ENCODE measurements around the gene EIPR1.

The EIPR1 gene

DNA sequence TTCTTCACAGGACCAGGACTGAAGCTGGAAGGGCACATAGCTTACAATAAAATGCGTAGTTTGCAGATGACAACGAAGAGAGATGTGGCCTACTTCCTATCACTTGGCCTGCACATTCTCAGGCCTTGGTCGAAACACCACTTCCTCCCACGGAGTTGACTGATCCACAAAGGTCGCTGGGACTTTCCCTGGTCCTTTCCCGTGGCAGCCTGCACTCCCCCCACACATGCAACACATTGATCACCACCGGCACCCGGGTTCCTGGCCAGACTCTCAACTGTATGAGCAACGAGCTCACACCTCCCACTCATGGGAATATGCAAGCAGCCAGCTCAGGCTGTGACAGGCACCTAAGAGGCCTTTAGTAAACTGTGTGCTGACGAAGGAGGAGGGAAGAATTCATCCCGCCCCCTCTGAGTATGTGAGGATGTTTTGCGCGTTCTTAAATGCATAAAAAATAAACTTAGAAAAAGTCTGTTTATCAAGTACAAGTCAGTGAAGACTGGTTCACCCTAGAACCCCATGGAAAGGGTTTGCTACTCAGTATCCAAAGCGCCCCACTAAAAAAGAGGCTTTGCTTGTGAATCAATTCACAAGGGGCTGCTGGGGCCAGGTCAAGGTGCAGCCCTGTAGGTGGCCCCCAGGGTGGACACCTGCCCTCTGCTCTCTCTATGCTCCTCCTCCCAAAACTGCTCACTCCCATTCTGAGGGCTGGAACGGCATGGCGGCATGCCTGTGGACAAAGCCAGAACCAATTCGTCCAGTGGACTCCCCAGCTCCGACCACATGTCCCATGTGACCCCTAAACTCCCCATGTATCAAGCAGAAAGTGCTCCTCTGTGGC is 154.3 kb downstream of the EIPR1 start:
- TF ChIP-seq, protein P1, sequence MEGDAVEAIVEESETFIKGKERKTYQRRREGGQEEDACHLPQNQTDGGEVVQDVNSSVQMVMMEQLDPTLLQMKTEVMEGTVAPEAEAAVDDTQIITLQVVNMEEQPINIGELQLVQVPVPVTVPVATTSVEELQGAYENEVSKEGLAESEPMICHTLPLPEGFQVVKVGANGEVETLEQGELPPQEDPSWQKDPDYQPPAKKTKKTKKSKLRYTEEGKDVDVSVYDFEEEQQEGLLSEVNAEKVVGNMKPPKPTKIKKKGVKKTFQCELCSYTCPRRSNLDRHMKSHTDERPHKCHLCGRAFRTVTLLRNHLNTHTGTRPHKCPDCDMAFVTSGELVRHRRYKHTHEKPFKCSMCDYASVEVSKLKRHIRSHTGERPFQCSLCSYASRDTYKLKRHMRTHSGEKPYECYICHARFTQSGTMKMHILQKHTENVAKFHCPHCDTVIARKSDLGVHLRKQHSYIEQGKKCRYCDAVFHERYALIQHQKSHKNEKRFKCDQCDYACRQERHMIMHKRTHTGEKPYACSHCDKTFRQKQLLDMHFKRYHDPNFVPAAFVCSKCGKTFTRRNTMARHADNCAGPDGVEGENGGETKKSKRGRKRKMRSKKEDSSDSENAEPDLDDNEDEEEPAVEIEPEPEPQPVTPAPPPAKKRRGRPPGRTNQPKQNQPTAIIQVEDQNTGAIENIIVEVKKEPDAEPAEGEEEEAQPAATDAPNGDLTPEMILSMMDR (IDR thresholded peaks at IDR 0.05; ENCODE audit: unreplicated experiment in 3 of 3): no peak
- H3K27me3 Mint-ChIP-seq (ENCODE audit: low read depth): no peaks in the 10 kb centered on the region
- peaks cover 53% of the 10 kb centered on the region for H3K36me3 Mint-ChIP-seq (ENCODE audit: low read depth)
- peaks cover 58% of the 10 kb centered on the region for H3K9me3 Mint-ChIP-seq
- H3K4me1 Mint-ChIP-seq: no peaks in the 10 kb centered on the region
- H3K4me3 Mint-ChIP-seq: no peak overlapping the region
- H3K27ac Mint-ChIP-seq: no peak overlapping the region

GRCh38 chr2:3222636-3223035 is 155.0 kb downstream of the EIPR1 start:
- Mint-ChIP-seq H3K36me3 (ENCODE audit: low read depth) (peaks cover 51% of the 10 kb centered on the region), H3K4me3 (no peak overlapping the region)

DNA sequence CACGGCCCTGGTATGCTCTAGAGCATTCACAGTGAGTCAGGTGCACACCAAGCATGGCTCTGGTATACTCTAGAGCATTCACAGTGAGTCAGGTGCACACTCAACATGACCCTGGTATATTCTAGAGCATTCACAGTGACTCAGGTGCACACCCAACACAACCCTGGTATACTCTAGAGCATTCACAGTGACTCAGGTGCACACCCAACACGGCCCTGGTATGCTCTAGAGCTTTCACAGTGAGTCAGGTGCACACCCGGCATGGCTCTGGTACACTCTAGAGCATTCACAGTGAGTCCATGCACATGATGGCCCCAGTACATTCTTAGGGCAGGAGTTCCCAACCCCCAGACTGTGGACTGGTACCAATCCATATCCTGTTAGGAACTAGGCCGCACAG is 158.1 kb downstream of the EIPR1 start:
- Mint-ChIP-seq H3K4me1 (no peaks in the 10 kb centered on the region), H3K4me3 (no peak overlapping the region), H3K36me3 (ENCODE audit: low read depth) (peaks cover 31% of the 10 kb centered on the region), H3K27ac (no peak overlapping the region), H3K27me3 (ENCODE audit: low read depth) (no peaks in the 10 kb centered on the region), H3K9me3 (peaks cover 32% of the 10 kb centered on the region)
- TF ChIP-seq, protein P1 (IDR thresholded peaks at IDR 0.05; ENCODE audit: unreplicated experiment in 3 of 3): no peak

More at GRCh38 chr2:3222636-3223035, 155.0 kb downstream of the EIPR1 start:
- H3K9me3 Mint-ChIP-seq: peaks cover 53% of the 10 kb centered on the region
- H3K27me3 Mint-ChIP-seq (ENCODE audit: low read depth): no peaks in the 10 kb centered on the region
- H3K4me1 Mint-ChIP-seq: no peaks in the 10 kb centered on the region
- TF ChIP-seq, protein P1 (IDR thresholded peaks at IDR 0.05; ENCODE audit: unreplicated experiment in 3 of 3): no peak
- H3K27ac Mint-ChIP-seq: no peak overlapping the region

GRCh38 chr2:3217646-3218045 is 160.0 kb downstream of the EIPR1 start:
- Mint-ChIP-seq H3K4me3 (no peak overlapping the region), H3K27ac (no peak overlapping the region), H3K36me3 (ENCODE audit: low read depth) (peaks cover 25% of the 10 kb centered on the region), H3K4me1 (no peaks in the 10 kb centered on the region), H3K9me3 (peaks cover 19% of the 10 kb centered on the region), H3K27me3 (ENCODE audit: low read depth) (no peaks in the 10 kb centered on the region)
- TF ChIP-seq, protein P1 (IDR thresholded peaks at IDR 0.05; ENCODE audit: unreplicated experiment in 3 of 3): no peak

DNA sequence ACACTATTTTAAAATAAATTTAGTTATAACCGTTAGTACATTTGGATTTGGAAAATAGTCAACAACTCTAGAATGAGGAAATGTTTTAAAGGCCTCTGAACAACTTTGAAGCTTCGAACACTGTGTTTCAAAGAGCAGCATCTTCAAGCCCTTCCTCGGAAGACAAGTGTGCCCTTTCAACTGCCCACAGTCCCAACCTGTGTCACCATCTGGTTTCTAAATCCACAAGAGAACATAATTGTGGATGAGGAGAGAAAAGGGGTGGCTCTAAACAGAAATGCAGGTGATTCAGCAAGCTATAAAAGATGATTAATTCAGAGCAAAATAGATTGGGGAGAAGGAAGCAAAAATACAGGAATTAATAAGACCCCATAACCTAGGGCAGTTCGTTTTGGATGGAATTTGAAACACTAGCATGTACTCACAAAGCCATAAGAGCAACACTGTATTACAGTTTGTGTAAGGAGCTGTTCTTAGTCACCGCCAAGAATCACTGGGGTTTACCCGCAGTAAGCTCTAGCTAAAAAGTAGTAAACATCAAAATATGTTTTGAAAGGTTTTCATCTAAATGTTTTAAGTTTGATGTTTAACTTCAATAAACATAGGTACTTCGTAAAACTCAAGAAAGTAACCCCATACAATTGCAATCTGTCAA is 160.7 kb downstream of the EIPR1 start:
- Mint-ChIP-seq H3K36me3 (ENCODE audit: low read depth) (peaks cover 22% of the 10 kb centered on the region), H3K9me3 (peaks cover 14% of the 10 kb centered on the region), H3K4me3 (no peak overlapping the region), H3K4me1 (no peaks in the 10 kb centered on the region), H3K27ac (no peak overlapping the region), H3K27me3 (ENCODE audit: low read depth) (no peaks in the 10 kb centered on the region)
- TF ChIP-seq, protein P1 (IDR thresholded peaks at IDR 0.05; ENCODE audit: unreplicated experiment in 3 of 3): no peak
